GM12892 (cell line): Measurements from ENCODE around the gene STUM.

ENCODE experiments used
- POLR2A ChIP-seq: IDR thresholded peaks from 2 replicates; pipeline ENCODE4 v1.6.1; 2011; ENCODE audit warnings: low read depth, low read length, control low read depth
- POLR2AphosphoS5 ChIP-seq: IDR thresholded peaks from 2 replicates; pipeline ENCODE4 v1.6.1; 2011; ENCODE audit warnings: low read depth, low read length, control low read depth

- TF ChIP-seq POLR2AphosphoS5 = no peak
- TF ChIP-seq POLR2A = no peak
These were observed 102.6 kb downstream of the STUM start for GRCh38 chr1:226651041-226651731.
